HG03460 (cell line): ENCODE measurements around the gene NEURL1B.
"Not testable (repeated sequence)": the region's sequence is repeated elsewhere in the genome, so short reads cannot be mapped to it uniquely, and the experiment has no call there.

Experiments
- ATAC-seq: cut with Tn5 transposase; IDR thresholded peaks from one replicate; pipeline ENCODE4 v1.9.1; 2021; ENCODE audit not compliant: unreplicated experiment

The NEURL1B gene

GRCh38 chr5:172692451-172692850, 51.4 kb downstream of the NEURL1B start:
- ATAC-seq, result no peak

- ATAC-seq, result no peak
These were observed 51.9 kb downstream of the NEURL1B start for GRCh38 chr5:172692981-172693380.

GRCh38 chr5:172694061-172694460, 53.0 kb downstream of the NEURL1B start:
- no peak for ATAC-seq

GRCh38 chr5:172694541-172694940, 53.5 kb downstream of the NEURL1B start:
- no peak for ATAC-seq

GRCh38 chr5:172695232-172696054, 54.4 kb downstream of the NEURL1B start:
- no peak for ATAC-seq

- ATAC-seq, result no peak
These were observed 55.2 kb downstream of the NEURL1B start for GRCh38 chr5:172696171-172696849.

- peak; percentile 84 for ATAC-seq
These were observed 56.4 kb downstream of the NEURL1B start for GRCh38 chr5:172697123-172698121.

GRCh38 chr5:172699423-172699822, 58.4 kb downstream of the NEURL1B start:
- no peak for ATAC-seq

- no peak for ATAC-seq
These were observed 58.9 kb downstream of the NEURL1B start for GRCh38 chr5:172699999-172700364.

- no peak for ATAC-seq
These were observed 59.6 kb downstream of the NEURL1B start for GRCh38 chr5:172700365-172701290.

GRCh38 chr5:172701291-172701656, 60.2 kb downstream of the NEURL1B start:
- ATAC-seq, result no peak

- ATAC-seq, result no peak
These were observed 62.9 kb downstream of the NEURL1B start for GRCh38 chr5:172703952-172704351.

GRCh38 chr5:172705576-172706084, 64.6 kb downstream of the NEURL1B start:
- ATAC-seq, result no peak

- ATAC-seq, result no peak
These were observed 65.7 kb downstream of the NEURL1B start for GRCh38 chr5:172706796-172707195.

GRCh38 chr5:172707285-172708182, 66.5 kb downstream of the NEURL1B start:
- ATAC-seq, result no peak

- no peak for ATAC-seq
These were observed 67.1 kb downstream of the NEURL1B start for GRCh38 chr5:172708183-172708505.

- no peak for ATAC-seq
These were observed 69.6 kb downstream of the NEURL1B start for GRCh38 chr5:172710676-172711075.

- ATAC-seq, result not testable (repeated sequence)
These were observed 70.3 kb downstream of the NEURL1B start for GRCh38 chr5:172711321-172711861.

GRCh38 chr5:172712610-172713009, 71.5 kb downstream of the NEURL1B start:
- no peak for ATAC-seq
